GM18861 (cell line): Measurements from ENCODE around the gene SEMA3B.

Experiments
- ATAC-seq: cut with Tn5 transposase; IDR thresholded peaks from one replicate; pipeline ENCODE4 v1.9.1; 2021; ENCODE audit not compliant: unreplicated experiment

SEMA3B gene

GRCh38 chr3:50327129-50327528 is 58.2 kb downstream of the SEMA3B start:
- no peak for ATAC-seq
